Measurements from ENCODE around the gene ATXN1L. TPM values are rescaled to one million over a fixed set of nuclear protein-coding genes. Genes with fewer than 3 reads are reported as not detected.
A peak's percentile ranks its signal among the peaks of the same experiment; 100 is the strongest.

Gene ATXN1L
- total and polyA plus RNA-seq, 2 donors (not counting 1 experiment from before 2014, with no cell fraction given) = 21.3 to 39.5 TPM

GRCh38 chr16:71885261-71885650 lies 39.5 kb downstream of the ATXN1L start:
- peaks cover 17% of the 10 kb centered on the region for H3K79me2 ChIP-seq (ENCODE audit: control insufficient read depth, insufficient read depth, low read length)
- H3K27me3 Mint-ChIP-seq = no peaks in the 10 kb centered on the region
- peak overlapping the region; percentile 96 for H3K4me3 Mint-ChIP-seq
- no peak for ATAC-seq (ENCODE audit: low read depth)
- peak overlapping the region; percentile 97 for H3K4me2 ChIP-seq (replicated peaks; ENCODE audit: low read depth, low read length, poor library complexity, severe bottlenecking)
- H3K9me3 ChIP-seq (ENCODE audit: control extremely low read depth in 1 of 3, control insufficient read depth in 2 of 3, insufficient read depth in 1 of 3, low read length in 2 of 3) = no peaks in the 10 kb centered on the region
- peak overlapping the region; percentile 96 for H3K27ac Mint-ChIP-seq
- peak overlapping the region; percentile 94 for H3K9ac ChIP-seq (ENCODE audit: low read length)
- peak overlapping the region in 1 of 2 donors; percentile 89 for H3K27ac ChIP-seq (ENCODE audit: low read length in 2 of 2)
- no peaks in the 10 kb centered on the region for H3K27me3 ChIP-seq (replicated peaks in 1 of 4; ENCODE audit: control extremely low read depth in 1 of 4, control insufficient read depth in 3 of 4, insufficient read depth in 4 of 4, low read length in 3 of 4)
- intact Hi-C loops (cut with micrococcal nuclease) = no loop called here
- ChIA-PET POLR2A (interaction anchor here (3.5 to 4.5 kb wide), 2 partner anchors 9 to 77 kb away, joined by 37 to 47 read pairs; partner anchors contain the start of genes AP1G1 and IST1), CTCF (interaction anchor here (1.3 to 4.2 kb wide), 4 partner anchors 9 to 76 kb away, joined by 4 to 69 read pairs (median 6); partner anchors contain the start of gene IST1)
- H3K4me1 Mint-ChIP-seq = peaks cover 38% of the 10 kb centered on the region
- H3K4me3 ChIP-seq (ENCODE audit: control extremely low read depth in 1 of 5, extremely low read depth in 1 of 5, insufficient read depth in 1 of 5, low read depth in 2 of 5, low read length in 4 of 5) = peak overlapping the region in 2 of 5 experiments; percentile 85 to 98
- H3K36me3 ChIP-seq (replicated peaks in 1 of 2; ENCODE audit: control extremely low read depth in 1 of 2, control insufficient read depth in 1 of 2, extremely low read depth in 1 of 2, insufficient read depth in 2 of 2, low read length in 1 of 2) = peaks cover 0 to 3% of the 10 kb centered on the region in 2 experiments
- TF ChIP-seq CTCF (IDR thresholded peaks at IDR 0.05) (no peak), EZH2 (IDR thresholded peaks at IDR 0.05; ENCODE audit: borderline replicate concordance, insufficient read depth, low read depth, low read length, poor library complexity, severe bottlenecking) (no peak)
- 0% methylated on average over 1 of the region's 4 CpGs for WGBS (ENCODE audit: insufficient coverage)
- peaks cover 30 to 40% of the 10 kb centered on the region in 2 donors for H3K4me1 ChIP-seq (ENCODE audit: control insufficient read depth in 2 of 2, insufficient read depth in 2 of 2, low read length in 2 of 2)
- DNase-seq = peak; percentile 31
- no peaks in the 10 kb centered on the region for H3K9me3 Mint-ChIP-seq (ENCODE audit: insufficient read depth)
- no peaks in the 10 kb centered on the region for H4K20me1 ChIP-seq (ENCODE audit: control insufficient read depth, insufficient read depth, low read length, poor library complexity, severe bottlenecking)
- peak overlapping the region; percentile 99 for H2AFZ ChIP-seq (ENCODE audit: insufficient read depth, low read depth, low read length, poor library complexity, severe bottlenecking)

GRCh38 chr16:71889147-71889546 lies 43.4 kb downstream of the ATXN1L start:
- CTCF ChIA-PET = no interaction called here

More at GRCh38 chr16:71889147-71889546, 43.4 kb downstream of the ATXN1L start:
- no peak overlapping the region for H3K27ac Mint-ChIP-seq
- TF ChIP-seq CTCF (IDR thresholded peaks at IDR 0.05) (no peak), EZH2 (IDR thresholded peaks at IDR 0.05; ENCODE audit: borderline replicate concordance, insufficient read depth, low read depth, low read length, poor library complexity, severe bottlenecking) (no peak)
- H3K27me3 ChIP-seq (replicated peaks in 1 of 4; ENCODE audit: control extremely low read depth in 1 of 4, control insufficient read depth in 3 of 4, insufficient read depth in 4 of 4, low read length in 3 of 4) = no peaks in the 10 kb centered on the region
- H3K27ac ChIP-seq (ENCODE audit: low read length in 2 of 2) = no peak overlapping the region
- POLR2A ChIA-PET = interaction anchor here (0.6 kb wide), 1 partner anchor 15 kb away, joined by 6 read pairs; no protein-coding TSS in a partner anchor
- peaks cover 11 to 15% of the 10 kb centered on the region in 2 donors for H3K4me1 ChIP-seq (ENCODE audit: control insufficient read depth in 2 of 2, insufficient read depth in 2 of 2, low read length in 2 of 2)
- ATAC-seq (ENCODE audit: low read depth) (no peak), DNase-seq (no peak)
- no peaks in the 10 kb centered on the region for H3K27me3 Mint-ChIP-seq
- no peaks in the 10 kb centered on the region for H3K9me3 Mint-ChIP-seq (ENCODE audit: insufficient read depth)
- WGBS (ENCODE audit: insufficient coverage) = no CpG with 5 or more reads among the region's 3 CpGs
- H3K4me2 ChIP-seq (replicated peaks; ENCODE audit: low read depth, low read length, poor library complexity, severe bottlenecking) = no peak overlapping the region
- H3K36me3 ChIP-seq (replicated peaks in 1 of 2; ENCODE audit: control extremely low read depth in 1 of 2, control insufficient read depth in 1 of 2, extremely low read depth in 1 of 2, insufficient read depth in 2 of 2, low read length in 1 of 2) = no peaks in the 10 kb centered on the region
- H3K4me3 ChIP-seq (ENCODE audit: control extremely low read depth in 1 of 5, extremely low read depth in 1 of 5, insufficient read depth in 1 of 5, low read depth in 2 of 5, low read length in 4 of 5) = no peak overlapping the region
- peaks cover 17% of the 10 kb centered on the region for H3K4me1 Mint-ChIP-seq
- no peak overlapping the region for H3K4me3 Mint-ChIP-seq
- intact Hi-C loops (cut with micrococcal nuclease) = no loop called here
- no peak overlapping the region for H2AFZ ChIP-seq (ENCODE audit: insufficient read depth, low read depth, low read length, poor library complexity, severe bottlenecking)
- H3K9ac ChIP-seq (ENCODE audit: low read length) = no peak overlapping the region
- no peaks in the 10 kb centered on the region for H3K9me3 ChIP-seq (ENCODE audit: control extremely low read depth in 1 of 3, control insufficient read depth in 2 of 3, insufficient read depth in 1 of 3, low read length in 2 of 3)
- no peaks in the 10 kb centered on the region for H4K20me1 ChIP-seq (ENCODE audit: control insufficient read depth, insufficient read depth, low read length, poor library complexity, severe bottlenecking)
- H3K79me2 ChIP-seq (ENCODE audit: control insufficient read depth, insufficient read depth, low read length) = peaks cover 22% of the 10 kb centered on the region

Data from B cell (primary cell).